ENCODE results near the gene CSAD. TPM values are rescaled to one million over a fixed set of nuclear protein-coding genes. Genes with fewer than 3 reads are reported as not detected.

Gene CSAD
- polyA plus RNA-seq, 3 donors from 2014 or later: 0.85 to 3.8 (median 2.6) TPM

DNA sequence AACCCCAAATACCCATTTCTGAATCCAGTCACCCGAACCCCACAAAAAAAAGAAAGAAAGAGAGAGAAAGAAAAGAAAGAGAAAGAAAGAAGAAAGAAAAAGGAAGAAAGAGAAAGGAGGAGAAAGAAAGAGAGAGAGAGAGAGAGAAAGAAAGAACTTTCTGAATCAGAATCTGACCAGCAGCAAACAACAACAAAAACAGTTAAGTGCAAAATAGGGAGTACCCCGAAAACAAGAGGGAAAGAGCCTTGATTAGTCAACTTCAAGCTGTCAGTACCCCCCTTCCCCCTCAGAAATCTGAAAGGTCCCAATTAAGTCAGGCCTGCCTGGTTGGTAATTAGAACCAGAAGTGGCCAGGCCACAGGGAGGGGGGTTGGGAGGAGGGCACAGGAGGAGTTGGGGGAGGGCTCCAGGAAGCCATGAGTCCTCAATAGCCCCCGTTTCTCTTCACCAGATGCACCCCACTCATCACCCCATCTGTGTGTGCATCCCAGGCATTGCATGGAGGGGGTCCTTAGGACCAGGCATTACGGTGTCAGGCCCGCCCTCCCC, 41.5 kb upstream of the CSAD start:
- peak overlapping the region; percentile 78 to 84 (median 80) for H3K4me3 Mint-ChIP-seq
- no peaks in the 10 kb centered on the region for H3K9me3 Mint-ChIP-seq
- no peak for DNase-seq
- H3K27ac Mint-ChIP-seq: peak overlapping the region; percentile 85 to 94 (median 92)
- H3K4me1 Mint-ChIP-seq: peaks cover 59 to 66% of the 10 kb centered on the region in 2 donors
- H3K27me3 Mint-ChIP-seq (ENCODE audit: low read depth in 3 of 3): peaks cover 9 to 16% (median 11%) of the 10 kb centered on the region in 3 donors
- peaks cover 0 to 4% (median 0%) of the 10 kb centered on the region in 3 donors for H3K36me3 Mint-ChIP-seq

DNA sequence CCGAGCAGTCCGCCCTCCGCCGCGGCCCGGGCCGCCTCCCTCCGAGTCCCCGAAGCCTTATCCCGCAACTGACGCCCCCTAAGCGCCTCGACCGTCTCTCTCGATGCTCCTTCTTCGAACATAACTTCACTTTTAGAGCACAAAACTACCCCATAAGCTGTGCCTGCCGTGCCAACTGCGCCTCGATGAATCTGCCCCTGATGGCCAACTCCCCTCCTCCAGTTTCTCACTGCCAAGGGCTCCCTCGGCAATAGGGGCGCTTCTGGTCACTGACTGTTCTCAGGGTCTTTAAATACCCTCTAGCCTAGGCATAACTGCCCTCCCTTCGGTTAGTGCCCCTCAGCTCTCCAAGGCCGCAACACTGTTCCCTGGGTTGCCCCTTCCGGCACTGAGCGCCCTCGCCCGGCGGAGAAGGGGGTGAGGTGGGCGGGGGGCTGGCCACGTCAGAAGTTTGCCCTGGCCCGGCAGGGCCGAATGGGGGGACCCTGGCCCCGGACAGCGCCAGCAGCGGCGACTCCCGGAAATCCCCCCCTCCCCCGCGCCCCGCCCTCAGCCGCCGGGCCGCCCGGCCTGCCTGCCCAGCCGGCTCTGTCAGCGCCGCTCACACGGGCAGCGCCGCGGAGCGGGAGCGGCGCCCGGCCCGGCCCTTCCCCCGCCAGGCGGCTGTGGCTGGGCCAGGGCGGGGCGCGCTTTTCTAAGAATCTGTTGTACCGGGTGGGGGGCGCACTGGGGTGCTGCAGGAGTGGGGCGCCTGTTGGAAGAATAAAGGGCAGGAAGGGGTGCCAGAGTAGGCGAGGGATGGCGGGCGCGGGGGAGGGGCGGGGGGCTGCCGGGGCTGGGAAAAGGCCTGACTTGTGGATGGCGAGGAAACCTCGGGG, 40.7 kb upstream of the CSAD start:
- no peaks in the 10 kb centered on the region for H3K36me3 Mint-ChIP-seq
- peaks cover 67 to 74% of the 10 kb centered on the region in 2 donors for H3K4me1 Mint-ChIP-seq
- peak overlapping the region; percentile 89 to 97 (median 92) for H3K27ac Mint-ChIP-seq
- H3K9me3 Mint-ChIP-seq: no peaks in the 10 kb centered on the region
- peak; percentile 58 to 65 (median 60) for DNase-seq
- peak overlapping the region; percentile 89 to 97 (median 93) for H3K4me3 Mint-ChIP-seq
- peaks cover 11 to 24% (median 12%) of the 10 kb centered on the region in 3 donors for H3K27me3 Mint-ChIP-seq (ENCODE audit: low read depth in 3 of 3)

DNA sequence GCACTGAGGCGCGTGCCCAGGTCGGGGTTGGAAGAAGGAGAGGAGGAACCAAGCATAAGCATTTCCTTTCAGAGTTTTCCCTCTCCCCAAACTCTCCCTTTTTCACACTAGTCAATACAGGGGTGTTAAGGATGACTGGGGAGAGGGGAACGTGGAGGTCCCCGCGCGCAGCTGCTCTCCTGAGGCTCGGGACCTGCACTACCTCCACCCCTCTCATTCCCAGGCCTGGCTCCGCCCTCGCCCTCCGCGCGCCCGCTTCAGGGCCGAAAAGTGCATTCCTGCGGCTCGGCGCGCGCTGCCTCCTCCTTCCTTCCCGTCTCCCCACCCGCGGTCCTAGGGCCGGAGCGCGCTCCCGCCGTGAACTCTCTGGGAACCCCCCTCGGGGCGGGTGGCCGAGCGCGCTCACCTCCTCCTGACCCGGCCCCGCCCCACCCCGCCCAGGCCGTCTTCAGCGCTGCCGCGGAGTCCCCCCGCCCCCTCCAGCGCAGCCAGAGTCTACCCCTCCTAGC, 40.0 kb upstream of the CSAD start:
- no peaks in the 10 kb centered on the region for H3K9me3 Mint-ChIP-seq
- H3K4me1 Mint-ChIP-seq: peaks cover 74 to 81% of the 10 kb centered on the region in 2 donors
- DNase-seq: peak; percentile 68 to 71 (median 70)
- peak overlapping the region; percentile 89 to 97 (median 93) for H3K4me3 Mint-ChIP-seq
- peak overlapping the region; percentile 88 to 97 (median 92) for H3K27ac Mint-ChIP-seq
- H3K36me3 Mint-ChIP-seq: no peaks in the 10 kb centered on the region
- peaks cover 11 to 24% (median 12%) of the 10 kb centered on the region in 3 donors for H3K27me3 Mint-ChIP-seq (ENCODE audit: low read depth in 3 of 3)

DNA sequence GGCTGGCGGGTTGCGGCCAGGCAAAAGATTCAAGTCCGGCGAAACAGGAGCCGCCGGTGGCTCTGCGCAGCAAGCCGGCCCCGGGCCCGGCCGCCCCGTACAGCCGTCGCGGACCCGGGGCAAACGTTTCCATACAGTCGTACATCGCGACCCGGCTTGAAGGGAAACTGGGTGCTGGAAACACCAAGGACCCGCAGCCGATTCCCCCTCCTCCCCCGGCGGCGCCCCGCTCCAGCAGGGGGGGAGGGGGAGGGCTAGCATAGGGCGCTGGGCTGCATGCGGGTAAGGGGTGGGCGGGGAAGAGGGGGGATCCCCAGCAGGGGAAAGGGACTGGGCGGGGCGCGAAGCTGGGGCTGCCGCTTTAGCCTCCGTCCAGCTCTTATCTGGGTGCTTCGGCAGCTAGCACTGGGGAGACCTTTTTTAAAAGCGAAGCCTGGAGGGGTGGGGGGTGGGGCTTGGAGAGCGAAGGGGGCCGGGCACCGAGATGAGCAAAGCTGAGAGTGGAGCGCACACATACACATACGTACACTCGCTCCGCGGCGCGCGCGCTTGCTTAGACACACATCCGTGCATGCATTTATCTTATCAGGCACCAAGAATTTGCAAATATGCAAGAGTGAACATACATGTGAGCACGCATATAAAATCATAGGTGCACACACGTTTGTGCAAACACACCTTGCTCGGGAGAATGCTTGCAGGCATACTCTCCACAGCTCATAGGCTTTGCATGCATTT, 39.4 kb upstream of the CSAD start:
- no peaks in the 10 kb centered on the region for H3K9me3 Mint-ChIP-seq
- peaks cover 11 to 24% (median 12%) of the 10 kb centered on the region in 3 donors for H3K27me3 Mint-ChIP-seq (ENCODE audit: low read depth in 3 of 3)
- peak; percentile 60 to 72 (median 69) for DNase-seq
- H3K4me1 Mint-ChIP-seq: peaks cover 78 to 81% of the 10 kb centered on the region in 2 donors
- peak overlapping the region; percentile 88 to 97 (median 93) for H3K27ac Mint-ChIP-seq
- H3K36me3 Mint-ChIP-seq: no peaks in the 10 kb centered on the region
- H3K4me3 Mint-ChIP-seq: peak overlapping the region; percentile 89 to 97 (median 95)

DNA sequence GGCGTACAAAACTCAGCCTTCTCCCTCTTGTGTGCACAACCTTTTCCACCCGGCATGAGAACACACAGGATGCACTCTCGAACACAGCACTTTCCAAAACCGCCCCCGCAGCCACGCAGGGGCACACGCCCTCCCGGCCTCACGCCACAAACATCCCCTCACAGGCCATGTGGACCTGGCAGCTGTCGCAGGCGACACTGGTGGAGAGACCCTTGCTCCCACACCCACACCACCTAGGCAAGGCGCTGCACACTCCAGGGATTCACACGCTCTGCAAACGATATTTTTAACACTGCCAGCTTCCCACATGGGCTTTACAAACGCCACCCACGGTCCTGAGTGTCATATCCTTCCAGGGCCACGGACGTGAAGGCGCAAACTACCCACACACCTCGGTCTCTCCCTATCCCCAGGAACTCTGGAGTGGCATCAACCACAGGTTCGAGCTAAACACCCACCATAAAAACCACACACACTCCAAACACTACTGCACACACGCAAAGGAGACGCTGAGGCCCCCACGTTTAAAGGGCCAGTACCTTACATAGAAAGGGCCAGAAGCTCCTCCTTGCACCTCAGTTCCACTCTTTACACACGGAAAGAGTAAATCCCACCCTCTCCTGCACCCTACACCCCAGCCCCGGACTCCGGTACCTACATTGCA, 38.7 kb upstream of the CSAD start:
- DNase-seq: peak; percentile 63 to 75 (median 72)
- Mint-ChIP-seq H3K27me3 (ENCODE audit: low read depth in 3 of 3) (peaks cover 11 to 24% (median 11%) of the 10 kb centered on the region in 3 donors), H3K27ac (peak overlapping the region; percentile 88 to 97 (median 93)), H3K4me3 (peak overlapping the region; percentile 89 to 97 (median 94)), H3K4me1 (peaks cover 74 to 75% of the 10 kb centered on the region in 2 donors), H3K9me3 (no peaks in the 10 kb centered on the region), H3K36me3 (peaks cover 0 to 2% (median under 1%) of the 10 kb centered on the region in 3 donors)

DNA sequence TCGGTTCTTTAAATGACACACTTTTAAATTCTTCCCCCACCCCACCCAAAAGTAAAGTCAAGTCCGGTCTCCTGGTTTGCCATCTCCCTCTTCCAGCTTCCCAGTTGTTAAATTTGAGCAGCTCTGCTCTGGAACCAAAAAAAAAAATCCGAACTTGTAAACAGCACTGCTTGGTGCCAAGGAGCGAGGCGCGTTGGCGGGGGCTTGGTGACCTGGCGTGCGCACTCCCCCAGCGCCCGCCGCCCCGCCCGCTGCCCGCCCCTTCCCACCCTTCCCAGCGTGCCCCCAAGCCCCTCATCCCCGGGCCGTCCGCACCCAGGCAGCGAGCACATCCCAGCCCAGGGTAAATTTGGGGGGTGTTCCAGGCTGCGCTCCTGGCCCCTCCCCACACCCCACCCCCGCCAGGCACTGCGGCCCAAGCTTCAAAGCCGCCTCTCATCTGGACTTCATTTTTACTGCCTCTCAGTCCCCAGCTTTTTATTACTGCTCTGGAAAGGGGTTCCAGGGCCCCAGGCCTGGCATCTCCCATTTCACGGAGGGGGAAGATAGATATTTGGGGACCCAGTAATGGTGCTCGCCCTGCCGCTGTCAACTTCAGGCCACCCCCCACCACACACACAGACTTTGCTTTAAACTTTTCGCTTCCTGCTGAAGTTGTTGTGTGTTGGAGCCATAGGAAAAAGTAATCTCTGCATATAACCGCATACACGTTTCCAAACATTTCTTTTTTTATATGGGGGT, 38.0 kb upstream of the CSAD start:
- no peaks in the 10 kb centered on the region for H3K9me3 Mint-ChIP-seq
- H3K27ac Mint-ChIP-seq: peak overlapping the region; percentile 90 to 97 (median 96)
- peak overlapping the region; percentile 89 to 97 (median 94) for H3K4me3 Mint-ChIP-seq
- no peak for DNase-seq
- H3K4me1 Mint-ChIP-seq: peaks cover 72 to 75% of the 10 kb centered on the region in 2 donors
- H3K27me3 Mint-ChIP-seq (ENCODE audit: low read depth in 3 of 3): peaks cover 11 to 24% (median 13%) of the 10 kb centered on the region in 3 donors
- peaks cover 2 to 8% (median 4%) of the 10 kb centered on the region in 3 donors for H3K36me3 Mint-ChIP-seq

DNA sequence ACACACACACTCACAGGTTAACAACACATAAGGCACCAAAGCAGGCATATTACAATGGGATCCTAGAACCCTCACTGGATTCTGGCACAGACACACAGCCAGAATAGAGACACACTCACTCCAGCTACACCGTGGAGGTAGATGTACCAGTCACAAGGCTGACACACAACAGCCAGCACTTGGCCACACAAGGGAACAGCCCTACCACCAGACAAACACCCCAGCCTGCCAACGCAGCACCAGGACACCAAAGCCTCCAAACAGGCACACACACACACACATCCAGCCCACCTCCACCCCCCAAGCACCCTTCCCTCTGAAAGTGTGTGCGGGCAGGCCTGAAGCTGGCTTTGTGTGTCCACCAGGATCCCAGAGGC, 37.2 kb upstream of the CSAD start:
- H3K27ac Mint-ChIP-seq: peak overlapping the region; percentile 89 to 97 (median 94)
- peaks cover 72 to 75% of the 10 kb centered on the region in 2 donors for H3K4me1 Mint-ChIP-seq
- peaks cover 7 to 13% (median 9%) of the 10 kb centered on the region in 3 donors for H3K36me3 Mint-ChIP-seq
- no peak for DNase-seq
- peaks cover 12 to 24% (median 13%) of the 10 kb centered on the region in 3 donors for H3K27me3 Mint-ChIP-seq (ENCODE audit: low read depth in 3 of 3)
- H3K9me3 Mint-ChIP-seq: no peaks in the 10 kb centered on the region
- peak overlapping the region; percentile 84 to 90 (median 84) for H3K4me3 Mint-ChIP-seq

DNA sequence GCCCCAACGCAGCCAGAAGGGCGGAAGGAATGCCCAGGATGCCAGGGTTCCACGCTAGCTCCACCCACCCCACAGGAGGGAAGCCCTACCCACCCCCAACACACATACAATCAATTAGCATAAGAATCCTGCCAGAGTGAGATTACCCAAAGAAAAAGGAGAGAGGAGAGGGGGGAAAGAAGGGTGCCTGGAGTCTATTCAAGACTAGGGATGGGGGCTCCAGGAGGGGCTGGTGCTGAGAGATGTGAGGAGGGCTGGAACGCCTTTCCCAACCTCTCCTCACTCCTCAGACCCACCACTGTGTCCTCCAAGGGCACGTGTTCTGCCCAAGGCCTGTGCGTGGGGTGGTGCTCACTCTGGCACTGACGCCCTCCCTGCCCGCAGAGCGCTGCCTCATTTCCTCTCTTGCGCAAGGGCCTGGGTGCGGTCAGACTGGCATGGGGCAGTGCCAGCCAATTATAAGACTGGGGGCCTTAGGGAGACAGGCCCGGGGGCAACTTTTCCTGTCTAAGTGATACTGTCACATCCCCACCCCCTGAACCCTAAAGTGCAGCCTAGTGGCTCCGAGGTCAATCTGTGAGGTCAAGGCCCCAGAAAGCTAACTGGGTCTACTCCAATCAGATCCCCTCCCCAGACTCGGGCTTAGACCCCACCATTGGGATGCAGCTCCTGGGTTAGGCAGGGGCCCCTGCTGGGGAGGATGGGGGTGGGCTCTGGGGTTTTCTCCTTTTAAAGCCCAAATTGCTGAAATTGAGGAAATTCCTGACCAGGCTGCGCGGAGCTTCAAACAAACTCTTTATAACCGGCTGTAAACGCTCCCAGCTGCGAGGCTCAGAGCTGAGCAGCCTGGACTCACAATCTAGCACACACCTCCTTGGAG, 36.6 kb upstream of the CSAD start:
- peaks cover 12 to 24% (median 14%) of the 10 kb centered on the region in 3 donors for H3K27me3 Mint-ChIP-seq (ENCODE audit: low read depth in 3 of 3)
- H3K4me1 Mint-ChIP-seq: peaks cover 66 to 70% of the 10 kb centered on the region in 2 donors
- H3K4me3 Mint-ChIP-seq: peak overlapping the region; percentile 84 to 90 (median 84)
- H3K9me3 Mint-ChIP-seq: no peaks in the 10 kb centered on the region
- peaks cover 7 to 16% (median 9%) of the 10 kb centered on the region in 3 donors for H3K36me3 Mint-ChIP-seq
- H3K27ac Mint-ChIP-seq: peak overlapping the region; percentile 89 to 97 (median 94)
- peak; percentile 75 to 78 (median 75) for DNase-seq

DNA sequence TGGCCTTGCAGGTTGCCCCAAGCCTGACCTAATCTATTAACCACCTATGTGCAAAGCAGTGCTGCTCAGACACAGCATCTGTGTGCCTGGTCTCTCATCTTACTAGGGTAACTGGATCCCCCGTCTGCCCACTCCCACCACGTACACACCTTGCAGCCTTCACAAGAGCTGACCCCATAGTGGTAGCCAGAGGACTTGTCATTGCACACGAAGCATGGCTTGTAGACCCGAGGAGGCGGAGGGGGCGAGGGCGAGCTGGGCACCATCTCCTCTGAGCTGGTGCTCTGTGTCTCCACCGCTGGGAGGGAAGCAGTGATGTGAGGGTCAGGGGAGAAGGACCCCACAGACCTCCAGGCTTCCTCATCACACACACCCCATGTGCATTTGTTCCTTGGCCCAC, 34.8 kb upstream of the CSAD start:
- Mint-ChIP-seq H3K36me3 (peaks cover 11 to 21% (median 15%) of the 10 kb centered on the region in 3 donors), H3K27me3 (ENCODE audit: low read depth in 3 of 3) (peaks cover 10 to 18% (median 10%) of the 10 kb centered on the region in 3 donors), H3K9me3 (no peaks in the 10 kb centered on the region), H3K27ac (peak overlapping the region; percentile 89 to 97 (median 94)), H3K4me1 (peaks cover 63 to 64% of the 10 kb centered on the region in 2 donors), H3K4me3 (peak overlapping the region in 3 of 5 donors; percentile 11 to 88 (median 16))
- DNase-seq: no peak

DNA sequence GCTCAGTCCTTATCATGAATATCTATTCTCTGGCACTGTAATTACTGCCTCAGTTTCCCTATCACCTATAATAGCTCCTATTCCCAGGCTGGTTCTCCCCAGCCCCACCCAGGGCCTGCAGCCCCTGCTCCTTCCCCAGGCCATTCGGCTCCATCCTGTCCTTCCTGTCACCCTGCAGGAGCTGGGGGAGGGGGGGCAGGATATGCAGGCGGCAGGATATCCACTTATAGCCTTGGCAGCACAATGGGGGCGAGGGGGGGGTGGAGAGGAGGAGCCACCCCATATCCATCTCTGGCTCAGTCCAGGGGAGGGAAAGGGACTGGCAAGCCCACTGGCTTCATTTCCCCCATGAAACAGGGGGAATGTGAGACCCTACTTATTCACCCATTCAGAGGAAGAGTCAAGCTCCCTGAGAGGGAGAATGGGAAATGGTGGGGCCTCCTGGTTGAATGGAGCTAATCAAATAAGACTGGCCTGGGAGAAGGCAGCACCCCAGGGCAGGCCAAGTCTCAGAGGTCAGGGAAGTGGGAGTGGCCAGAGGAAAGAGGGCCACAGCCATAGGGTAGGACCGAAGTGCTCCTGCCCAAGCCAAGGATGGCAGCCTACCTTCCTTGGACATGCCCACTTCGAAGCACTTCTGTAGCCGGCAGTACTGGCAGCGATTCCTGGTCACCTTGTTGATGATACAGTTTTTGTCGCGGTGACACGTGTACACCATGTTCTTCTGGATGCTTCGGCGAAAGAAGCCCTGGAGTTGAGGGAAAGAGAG, 34.1 kb upstream of the CSAD start:
- Mint-ChIP-seq H3K36me3 (peaks cover 11 to 21% (median 15%) of the 10 kb centered on the region in 3 donors), H3K9me3 (no peaks in the 10 kb centered on the region), H3K4me3 (no peak overlapping the region), H3K27me3 (ENCODE audit: low read depth in 3 of 3) (peaks cover 10 to 14% (median 12%) of the 10 kb centered on the region in 3 donors), H3K27ac (peak overlapping the region; percentile 66 to 97 (median 92)), H3K4me1 (peaks cover 64 to 66% of the 10 kb centered on the region in 2 donors)
- no peak for DNase-seq

DNA sequence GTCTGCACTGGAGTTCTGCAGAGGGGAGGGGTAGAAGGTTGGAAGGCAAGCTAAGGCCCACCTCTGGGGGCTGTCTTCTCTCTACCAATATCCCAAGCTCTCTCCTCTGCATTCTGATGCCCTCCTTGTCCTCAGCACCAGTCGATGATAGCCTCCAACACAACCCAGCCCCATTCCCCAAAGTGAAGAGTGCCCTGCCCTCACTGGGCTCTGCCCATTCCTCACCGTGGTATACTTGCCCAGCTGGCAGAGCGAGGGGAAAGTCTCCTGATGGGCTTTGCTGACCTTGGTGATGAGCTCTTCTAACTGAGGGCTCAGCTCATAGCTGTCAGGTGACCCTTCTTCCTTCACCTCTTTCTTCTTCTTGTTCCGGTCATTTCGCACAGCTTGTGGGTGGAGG, 33.5 kb upstream of the CSAD start:
- peaks cover 11 to 21% (median 15%) of the 10 kb centered on the region in 3 donors for H3K36me3 Mint-ChIP-seq
- peaks cover 65 to 66% of the 10 kb centered on the region in 2 donors for H3K4me1 Mint-ChIP-seq
- peaks cover 6 to 10% (median 7%) of the 10 kb centered on the region in 3 donors for H3K27me3 Mint-ChIP-seq (ENCODE audit: low read depth in 3 of 3)
- no peak for DNase-seq
- H3K4me3 Mint-ChIP-seq: no peak overlapping the region
- no peaks in the 10 kb centered on the region for H3K9me3 Mint-ChIP-seq
- H3K27ac Mint-ChIP-seq: peak overlapping the region in 3 of 6 donors; percentile 66 to 80 (median 74)

Measured in immature natural killer cell (primary cell).